ENCODE measurements around the gene CDH11. TPM values are rescaled to one million over a fixed set of nuclear protein-coding genes. Genes with fewer than 3 reads are reported as not detected.

Gene CDH11
- total RNA-seq, 1 experiment from 2014 or later = 5.4 TPM

- Histone ChIP-seq H3K9me3 (ENCODE audit: control insufficient read depth, low read depth, low read length) (no peaks in the 10 kb centered on the region), H2BK12ac (ENCODE audit: insufficient read length, low read depth, low read length) (no peak overlapping the region), H2AFZ (ENCODE audit: low read length) (no peak overlapping the region), H3K4me1 (ENCODE audit: insufficient read depth, low read length) (no peaks in the 10 kb centered on the region), H3K4me2 (ENCODE audit: insufficient read depth, insufficient read length, low read length) (no peak overlapping the region), H3K14ac (ENCODE audit: insufficient read depth, low read length) (no peak overlapping the region), H3K79me1 (ENCODE audit: insufficient read depth, low read depth, low read length, poor library complexity, severe bottlenecking) (no peaks in the 10 kb centered on the region), H2BK15ac (ENCODE audit: low read depth, low read length) (no peak overlapping the region), H3K23me2 (ENCODE audit: insufficient read length, low read depth, low read length, poor library complexity, severe bottlenecking) (no peaks in the 10 kb centered on the region), H3K79me2 (ENCODE audit: insufficient read depth, low read length) (no peaks in the 10 kb centered on the region), H3K23ac (ENCODE audit: insufficient read length, low read depth, low read length) (no peak overlapping the region), H2BK120ac (ENCODE audit: low read depth, low read length, poor library complexity, severe bottlenecking) (no peak overlapping the region), H4K20me1 (ENCODE audit: control insufficient read depth, insufficient read depth, insufficient read length) (no peaks in the 10 kb centered on the region), H3K27me3 (ENCODE audit: insufficient read depth, low read length) (no peaks in the 10 kb centered on the region), H4K91ac (ENCODE audit: insufficient read length, low read depth, low read length) (no peak overlapping the region), H2BK5ac (ENCODE audit: insufficient read length, low read length) (no peak overlapping the region), H3T11ph (ENCODE audit: low read length) (no peak overlapping the region), H3K27ac (ENCODE audit: insufficient read length, low read depth, low read length) (no peak overlapping the region), H3K56ac (ENCODE audit: insufficient read length, low read depth, low read length) (no peak overlapping the region), H3K4ac (ENCODE audit: low read depth, low read length) (no peak overlapping the region), H3K9ac (ENCODE audit: extremely low read depth, insufficient read length, low read length) (no peak overlapping the region), H4K8ac (replicated peaks; ENCODE audit: insufficient read length, low read depth, low read length) (no peak overlapping the region), H3K18ac (ENCODE audit: insufficient read length, low read depth, low read length) (no peak overlapping the region), H4K5ac (ENCODE audit: insufficient read length, low read depth, low read length) (no peak overlapping the region), H2BK20ac (ENCODE audit: low read depth, low read length, poor library complexity, severe bottlenecking) (no peak overlapping the region), H2AK5ac (ENCODE audit: insufficient read length, low read length) (no peak overlapping the region)
- Mint-ChIP-seq H3K36me3 (ENCODE audit: insufficient read depth in 1 of 3, low read depth in 3 of 3) (no peaks in the 10 kb centered on the region; a peak in 1 of 7 replicates), H3K27me3 (ENCODE audit: low read depth) (no peaks in the 10 kb centered on the region), H3K4me1 (peaks cover 0 to 7% of the 10 kb centered on the region in 2 experiments; a peak in 2 of 4 replicates), H3K27ac (no peak overlapping the region), H3K4me3 (no peak overlapping the region), H3K9me3 (no peaks in the 10 kb centered on the region)
- no peak for TF ChIP-seq CTCF (conservative IDR thresholded peaks at IDR 0.05)
- WGBS (ENCODE audit: extremely low coverage, insufficient read length, low lambda C conversion rate) = no CpG with 5 or more reads among the region's 4 CpGs
- DNase-seq = no peak
Measured at GRCh38 chr16:64977206-64977920, 144.5 kb downstream of the CDH11 start.
